Measurements from ENCODE around the gene TBC1D25.
A peak's percentile ranks its signal among the peaks of the same experiment; 100 is the strongest.

Gene TBC1D25

GRCh38 chrX:48597353-48598264, 58.1 kb downstream of the TBC1D25 start, which contains the start of gene WDR13:
WDR13 (plus strand) TSS chrX:48597492; CDS start chrX:48597997, 505 bp downstream.
- TF ChIP-seq CTCF (IDR thresholded peaks at IDR 0.05; ENCODE audit: low read depth, low read length) = no peak
- H3K4me3 ChIP-seq (ENCODE audit: low read depth, low read length) = peak within 1 kb of the TSS; percentile 66

- peak overlapping the region; percentile 66 for H3K4me3 ChIP-seq (ENCODE audit: low read depth, low read length)
Observed at GRCh38 chrX:48598614-48599013, 59.1 kb downstream of the TBC1D25 start.

GRCh38 chrX:48599341-48599740, 59.8 kb downstream of the TBC1D25 start:
- TF ChIP-seq CTCF (IDR thresholded peaks at IDR 0.05; ENCODE audit: low read depth, low read length) = no peak
- no peak overlapping the region for H3K4me3 ChIP-seq (ENCODE audit: low read depth, low read length)

More at GRCh38 chrX:48598614-48599013, 59.1 kb downstream of the TBC1D25 start:
- TF ChIP-seq CTCF (IDR thresholded peaks at IDR 0.05; ENCODE audit: low read depth, low read length) = no peak

GRCh38 chrX:48600226-48600625, 60.7 kb downstream of the TBC1D25 start:
- TF ChIP-seq CTCF (IDR thresholded peaks at IDR 0.05; ENCODE audit: low read depth, low read length) = no peak

DNA sequence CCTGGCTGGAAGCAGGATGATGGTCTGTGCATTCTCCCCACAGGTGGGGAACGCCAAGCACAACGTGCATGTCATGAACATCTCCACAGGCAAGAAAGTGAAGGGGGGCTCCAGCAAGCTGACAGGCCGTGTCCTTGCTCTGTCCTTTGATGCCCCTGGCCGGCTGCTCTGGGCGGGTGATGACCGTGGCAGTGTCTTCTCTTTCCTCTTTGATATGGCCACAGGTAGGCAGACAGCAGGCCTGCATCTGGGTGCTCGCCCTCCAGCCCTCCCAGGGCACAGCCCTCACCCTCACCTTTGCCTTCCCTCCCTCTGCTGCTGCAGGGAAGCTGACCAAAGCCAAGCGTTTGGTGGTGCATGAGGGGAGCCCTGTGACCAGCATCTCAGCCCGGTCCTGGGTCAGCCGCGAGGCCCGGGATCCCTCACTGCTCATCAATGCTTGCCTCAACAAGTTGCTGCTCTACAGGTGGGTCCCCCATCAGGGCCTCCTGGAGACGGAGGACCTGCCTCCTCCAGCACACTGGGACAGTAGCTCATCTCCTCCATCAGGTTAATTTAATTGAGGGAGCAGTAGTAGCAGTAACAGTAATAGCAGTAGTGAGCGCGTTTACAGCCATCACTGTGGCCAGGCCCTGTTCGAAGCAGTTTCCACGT, 62.4 kb downstream of the TBC1D25 start:
- no peak for TF ChIP-seq CTCF (IDR thresholded peaks at IDR 0.05; ENCODE audit: low read depth, low read length)
- no peak overlapping the region for H3K4me3 ChIP-seq (ENCODE audit: low read depth, low read length)

More at GRCh38 chrX:48600226-48600625, 60.7 kb downstream of the TBC1D25 start:
- no peak overlapping the region for H3K4me3 ChIP-seq (ENCODE audit: low read depth, low read length)

DNA sequence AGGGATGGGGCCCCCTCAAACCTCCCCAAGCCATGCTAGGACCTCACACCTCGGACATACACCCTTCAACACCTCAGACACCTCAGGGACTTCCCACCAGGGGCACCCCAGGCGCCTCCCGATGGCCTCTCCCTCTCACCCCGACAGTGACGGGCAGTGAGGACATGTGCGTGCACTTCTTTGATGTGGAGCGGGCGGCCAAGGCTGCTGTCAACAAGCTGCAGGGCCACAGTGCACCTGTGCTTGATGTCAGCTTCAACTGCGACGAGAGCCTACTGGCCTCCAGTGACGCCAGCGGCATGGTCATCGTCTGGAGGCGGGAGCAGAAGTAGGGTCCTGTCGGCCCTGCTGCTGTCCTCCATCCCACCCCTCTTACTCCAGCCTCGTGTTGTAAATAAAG, 65.2 kb downstream of the TBC1D25 start:
- no peak overlapping the region for H3K4me3 ChIP-seq (ENCODE audit: low read depth, low read length)
- TF ChIP-seq CTCF (IDR thresholded peaks at IDR 0.05; ENCODE audit: low read depth, low read length) = no peak

DNA sequence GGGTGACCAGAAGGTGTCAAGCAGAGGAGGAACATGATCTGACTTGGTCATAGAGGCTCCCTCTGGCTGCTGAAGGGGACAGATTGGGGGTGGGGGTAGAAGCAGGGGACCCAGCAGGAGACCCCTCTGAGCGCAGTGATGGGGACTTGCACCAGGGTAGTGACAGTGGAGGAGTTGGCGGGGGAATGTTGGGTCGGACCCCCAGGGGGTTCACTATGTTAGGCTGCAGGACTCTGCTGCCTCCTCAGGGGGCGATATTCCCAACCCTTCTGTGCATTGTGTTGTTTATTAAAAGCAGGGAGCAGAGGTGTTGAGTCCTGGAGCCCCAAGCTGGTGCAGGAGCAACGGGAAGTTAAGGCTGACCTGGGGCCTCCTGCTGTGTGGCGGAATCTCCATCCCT, 66.6 kb downstream of the TBC1D25 start:
- no peak overlapping the region for H3K4me3 ChIP-seq (ENCODE audit: low read depth, low read length)
- TF ChIP-seq CTCF (IDR thresholded peaks at IDR 0.05; ENCODE audit: low read depth, low read length) = no peak

Data from WI38 (cell line).